Kidney glomerular epithelial cell (primary cell): Measurements from ENCODE around the gene SMYD5.
"Not testable (repeated sequence)": the region's sequence is repeated elsewhere in the genome, so short reads cannot be mapped to it uniquely, and the experiment has no call there.

Experiments used
- DNase-seq: peaks from one replicate; lab custom pipeline; 2025; lab: John Stamatoyannopoulos, UW

Gene SMYD5

DNA sequence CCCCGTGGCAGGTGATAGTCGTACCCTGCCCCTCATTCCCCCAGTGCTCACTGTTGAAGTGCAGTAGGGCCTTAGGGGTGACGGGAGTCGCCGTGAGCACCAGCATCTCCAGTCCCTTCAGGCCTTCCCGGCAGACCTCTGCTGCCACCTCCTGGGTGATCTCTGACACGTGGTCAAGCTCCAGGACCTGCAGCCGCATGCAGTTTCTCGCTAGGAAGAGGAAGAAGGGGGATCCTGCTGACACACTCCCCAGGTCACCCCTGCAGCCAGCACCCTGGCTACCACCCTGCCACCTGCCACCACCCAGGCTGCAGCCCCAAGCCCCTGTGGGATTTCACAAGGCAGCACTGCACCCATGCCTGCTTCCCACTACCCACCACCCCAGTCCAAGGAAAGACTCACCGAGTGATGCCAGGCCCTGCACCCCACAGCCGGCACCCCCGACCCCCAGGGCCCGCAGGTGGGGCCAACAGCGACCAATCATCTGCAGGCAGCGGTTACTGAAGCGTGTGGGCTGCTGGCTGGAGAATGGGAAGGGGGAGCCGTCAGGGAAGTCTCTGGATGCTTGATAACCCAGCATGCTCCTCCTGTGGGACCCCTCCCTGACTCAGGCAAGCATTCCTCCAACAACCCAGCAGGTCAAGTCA, 46.4 kb downstream of the SMYD5 start:
- DNase-seq, result peak; percentile 23

DNA sequence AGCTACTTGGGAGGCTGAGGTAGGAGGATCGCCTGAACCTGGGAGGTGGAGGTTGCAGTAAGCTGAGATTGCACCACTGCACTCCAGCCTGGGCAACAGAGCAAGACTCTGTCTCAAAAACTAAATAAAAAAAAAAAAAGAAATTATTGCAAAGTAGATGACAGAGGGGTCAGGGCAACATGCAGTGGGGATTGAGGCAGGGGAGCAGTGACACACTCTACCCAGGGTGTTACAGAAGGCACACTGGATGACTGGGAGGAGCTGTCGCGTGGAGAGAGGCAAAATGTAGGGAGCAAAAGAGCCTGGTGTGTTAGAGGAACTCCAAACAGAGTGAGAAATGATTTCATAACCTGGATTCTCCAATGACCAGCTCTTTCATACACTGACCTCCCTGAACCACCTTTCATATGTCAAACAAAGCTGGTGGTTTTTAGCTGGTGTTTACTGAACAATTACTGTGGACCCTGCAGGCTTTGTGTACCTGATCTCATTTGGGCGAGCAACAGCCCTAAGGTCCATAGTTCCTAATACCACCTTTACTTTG, 48.1 kb downstream of the SMYD5 start:
- no peak for DNase-seq

DNA sequence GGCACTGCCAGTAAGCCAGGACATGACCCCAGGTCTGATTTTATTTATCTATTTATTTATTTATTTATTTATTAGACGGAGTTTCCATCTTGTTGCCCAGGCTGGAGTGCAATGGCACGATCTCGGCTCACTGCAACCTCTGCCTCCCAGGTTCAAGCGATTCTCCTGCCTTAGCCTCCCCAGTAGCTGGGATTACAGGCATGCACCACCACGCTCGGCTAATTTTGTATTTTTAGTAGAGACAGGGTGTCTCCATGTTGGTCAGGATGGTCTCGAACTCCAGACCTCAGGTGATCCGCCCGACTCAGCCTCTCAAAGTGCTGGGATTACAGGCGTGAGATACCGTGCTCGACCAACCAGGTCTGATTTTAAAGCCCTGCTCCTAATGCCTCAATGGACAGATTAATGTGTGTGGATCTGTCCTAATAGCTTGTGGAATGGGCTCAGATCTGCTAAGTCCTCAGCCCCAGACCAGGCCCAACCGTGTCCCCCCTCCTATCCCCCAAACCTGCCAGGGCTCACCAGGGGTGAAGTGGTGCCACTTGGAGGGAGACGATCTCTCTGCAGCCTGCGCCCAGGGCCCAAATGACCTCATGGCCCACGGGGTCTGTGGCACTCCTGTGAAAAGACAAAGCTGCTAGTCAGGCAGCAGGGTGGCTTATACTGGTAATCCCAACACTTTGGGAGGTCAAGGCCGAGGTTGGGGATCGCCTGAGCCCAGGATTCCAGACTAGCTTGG, 48.8 kb downstream of the SMYD5 start:
- not testable (repeated sequence) for DNase-seq

DNA sequence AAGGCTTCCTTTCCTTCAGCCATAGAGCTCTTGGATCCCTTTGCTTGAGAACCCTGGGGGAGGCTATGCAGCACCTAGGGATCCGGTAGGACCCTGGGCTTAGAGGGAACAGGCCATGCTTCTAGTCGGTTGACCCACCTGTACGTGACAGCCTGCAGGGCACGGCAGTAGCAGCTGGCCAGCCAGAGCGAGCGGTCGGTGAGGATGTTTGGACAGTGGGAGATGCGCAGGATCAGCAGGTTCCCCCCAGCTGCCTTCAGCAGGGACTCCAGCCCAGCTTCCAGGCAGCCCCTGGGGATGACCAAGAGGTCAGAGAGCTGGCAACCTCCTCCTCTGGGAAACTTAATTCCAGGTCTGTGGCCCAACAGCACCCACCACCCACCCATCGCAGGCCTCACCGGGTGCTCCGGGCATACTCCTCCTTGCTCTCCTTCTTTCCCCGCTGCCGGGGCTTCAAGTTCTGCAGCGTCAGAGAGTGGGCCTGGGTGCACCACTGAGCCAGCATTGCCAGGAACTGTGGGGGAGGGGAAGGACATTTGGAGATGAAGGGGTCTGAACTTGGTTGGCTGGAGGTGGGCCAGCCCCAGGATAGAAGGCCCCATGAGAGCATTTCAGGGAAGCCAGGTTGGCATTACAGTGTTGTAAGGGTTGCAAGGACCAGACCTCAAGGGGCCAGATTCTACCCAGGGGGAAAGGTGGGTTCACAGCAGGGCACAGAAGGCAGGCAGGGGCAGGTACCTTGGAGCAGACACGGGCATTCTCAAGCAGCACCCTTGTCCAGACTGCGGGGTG, 49.7 kb downstream of the SMYD5 start:
- DNase-seq, result no peak

DNA sequence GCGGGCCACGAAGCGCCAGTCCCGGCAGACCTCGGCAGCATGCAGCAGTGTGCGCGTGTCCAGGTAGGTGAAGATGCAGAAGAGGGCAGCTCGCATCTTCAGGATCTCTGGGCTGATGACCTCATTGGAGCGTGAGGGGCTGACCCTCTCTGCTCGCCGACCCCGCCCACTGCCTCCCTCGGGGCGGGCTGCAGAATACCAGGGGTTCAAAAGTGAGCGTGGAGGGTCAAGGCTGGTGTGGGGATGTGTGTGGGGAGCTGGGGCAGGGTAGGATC, 50.2 kb downstream of the SMYD5 start:
- no peak for DNase-seq

DNA sequence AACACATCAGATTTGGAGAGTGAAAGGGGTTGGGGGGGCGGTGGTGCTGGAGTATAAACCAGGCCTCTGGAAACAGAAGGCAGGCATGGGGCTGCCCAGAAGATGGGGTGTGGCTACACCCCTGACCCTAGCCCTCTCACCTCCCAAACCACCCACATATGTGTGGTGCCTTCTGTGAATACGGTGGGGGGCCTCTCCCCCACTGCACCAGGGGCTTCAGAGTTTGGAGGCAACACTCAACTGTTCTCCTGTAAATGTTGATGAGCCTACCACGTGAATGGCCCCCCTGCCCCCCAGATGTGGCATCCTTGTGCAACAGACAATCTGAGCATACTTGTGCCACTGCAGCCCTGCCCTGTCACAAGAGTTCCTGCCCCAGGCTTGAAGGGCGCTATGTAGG, 50.7 kb downstream of the SMYD5 start:
- no peak for DNase-seq

DNA sequence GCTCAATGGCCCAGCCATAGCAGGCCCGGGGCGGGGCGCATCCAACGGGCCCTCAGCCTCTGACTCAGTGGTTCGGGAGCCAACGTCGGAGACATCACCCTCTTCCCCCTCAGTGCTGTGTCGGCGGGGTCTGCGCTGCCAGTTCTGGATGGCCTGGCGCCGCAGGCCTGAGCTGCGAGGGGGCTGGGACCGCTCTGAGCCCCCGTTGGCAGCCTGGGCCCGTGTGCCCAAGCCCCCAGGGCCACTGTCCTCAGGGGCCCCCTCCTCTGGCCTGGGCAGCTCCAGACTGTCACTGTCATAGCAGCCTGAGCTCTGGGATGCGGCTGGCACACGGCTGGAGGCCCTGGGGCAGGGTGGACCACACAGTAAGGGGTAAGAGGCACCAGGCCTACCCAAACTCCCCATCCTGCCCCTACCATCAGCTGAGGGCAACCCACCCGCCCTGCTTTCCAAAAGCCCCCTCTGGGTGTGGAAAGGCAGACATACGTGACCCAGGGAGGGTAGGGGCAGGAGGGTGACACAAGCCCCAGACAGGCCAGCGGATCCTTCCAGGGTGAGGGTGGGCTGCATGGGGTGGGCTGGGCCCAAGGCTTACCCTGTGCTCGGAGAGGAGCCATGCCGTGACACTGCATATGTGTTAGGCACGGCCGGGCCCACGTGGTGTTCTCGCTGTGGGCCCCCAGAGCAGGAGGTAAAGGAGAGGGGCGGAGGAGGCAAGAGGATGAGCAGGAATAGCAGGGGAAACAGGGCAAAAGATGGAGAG, 51.4 kb downstream of the SMYD5 start:
- DNase-seq, result no peak

DNA sequence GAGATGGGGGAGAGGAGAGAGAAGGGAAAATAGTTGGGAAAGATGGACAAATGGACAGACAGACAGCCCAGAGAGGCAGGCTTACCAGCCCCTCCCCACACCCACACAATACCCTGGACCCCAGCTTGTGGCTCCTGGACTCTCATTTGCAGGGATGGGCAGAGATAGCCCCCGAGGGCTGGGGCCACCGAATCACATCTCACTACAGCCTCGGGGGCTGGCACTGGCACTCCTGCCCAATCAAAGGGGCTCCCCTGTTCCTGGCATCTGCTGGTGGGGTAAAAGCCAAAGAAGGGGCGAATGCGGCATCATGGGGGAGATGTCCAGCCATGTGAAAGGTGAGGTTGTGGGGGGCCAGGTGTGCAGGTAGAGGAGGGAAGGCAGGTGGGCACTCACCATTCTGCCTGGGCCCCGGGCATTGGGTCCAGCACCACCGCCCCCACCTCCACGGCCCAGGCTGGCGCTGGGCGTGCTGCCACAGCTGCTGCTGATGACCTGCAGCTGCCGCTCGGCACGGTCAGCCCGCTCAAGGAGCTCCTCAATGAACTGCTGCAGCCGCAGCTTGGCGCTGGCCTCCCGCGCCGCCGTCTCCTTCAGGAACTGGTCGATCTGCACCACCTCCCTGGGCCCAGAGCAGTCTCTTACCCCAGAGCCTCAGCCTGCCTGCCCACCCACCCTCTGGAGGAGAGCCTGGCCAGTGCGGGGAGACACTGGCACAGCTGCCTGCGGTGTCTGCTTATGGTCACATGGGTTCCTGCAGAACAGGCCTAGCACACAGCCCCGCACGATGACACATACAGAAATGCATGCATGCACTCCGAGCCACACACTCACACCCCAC, 52.2 kb downstream of the SMYD5 start:
- DNase-seq, result no peak

DNA sequence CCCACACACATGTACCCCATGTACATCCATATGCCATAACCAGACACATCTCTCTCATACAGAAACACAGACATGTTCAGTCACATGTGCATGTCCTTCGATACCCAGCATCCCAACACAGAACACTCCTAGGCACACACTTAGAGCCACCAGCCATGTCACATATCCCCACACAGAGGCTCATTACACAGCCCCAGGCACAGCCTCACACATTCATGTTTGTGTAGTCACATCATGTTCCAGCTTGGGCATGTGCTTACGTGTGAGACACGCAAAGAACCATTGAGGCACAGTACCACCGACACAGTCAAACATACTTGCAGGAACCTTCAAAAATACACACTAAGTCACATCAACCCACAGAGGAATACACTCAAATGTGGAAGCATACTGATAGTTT, 53.0 kb downstream of the SMYD5 start:
- DNase-seq, result no peak

DNA sequence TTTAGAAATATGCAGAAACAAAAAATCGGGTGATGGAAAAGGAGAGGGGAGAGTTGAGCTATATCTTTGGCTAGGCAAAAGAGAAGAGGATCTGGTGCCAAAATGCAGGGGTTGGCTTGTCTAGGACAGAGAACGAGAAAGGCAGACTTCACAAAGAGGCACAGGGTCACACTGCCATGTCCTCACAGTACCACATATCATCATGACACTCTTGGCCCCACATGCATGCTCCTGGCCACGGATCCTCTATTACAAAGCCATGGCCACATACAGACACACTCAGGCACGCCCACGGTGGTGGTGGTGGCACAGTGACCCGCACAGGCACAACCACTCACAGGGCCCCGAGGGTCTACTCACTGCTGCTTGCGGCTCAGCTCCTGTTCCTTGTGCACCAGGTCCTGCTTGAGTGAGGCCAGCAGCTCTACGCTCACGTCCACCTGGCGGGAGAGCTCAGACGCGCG, 54.4 kb downstream of the SMYD5 start:
- DNase-seq, result no peak

DNA sequence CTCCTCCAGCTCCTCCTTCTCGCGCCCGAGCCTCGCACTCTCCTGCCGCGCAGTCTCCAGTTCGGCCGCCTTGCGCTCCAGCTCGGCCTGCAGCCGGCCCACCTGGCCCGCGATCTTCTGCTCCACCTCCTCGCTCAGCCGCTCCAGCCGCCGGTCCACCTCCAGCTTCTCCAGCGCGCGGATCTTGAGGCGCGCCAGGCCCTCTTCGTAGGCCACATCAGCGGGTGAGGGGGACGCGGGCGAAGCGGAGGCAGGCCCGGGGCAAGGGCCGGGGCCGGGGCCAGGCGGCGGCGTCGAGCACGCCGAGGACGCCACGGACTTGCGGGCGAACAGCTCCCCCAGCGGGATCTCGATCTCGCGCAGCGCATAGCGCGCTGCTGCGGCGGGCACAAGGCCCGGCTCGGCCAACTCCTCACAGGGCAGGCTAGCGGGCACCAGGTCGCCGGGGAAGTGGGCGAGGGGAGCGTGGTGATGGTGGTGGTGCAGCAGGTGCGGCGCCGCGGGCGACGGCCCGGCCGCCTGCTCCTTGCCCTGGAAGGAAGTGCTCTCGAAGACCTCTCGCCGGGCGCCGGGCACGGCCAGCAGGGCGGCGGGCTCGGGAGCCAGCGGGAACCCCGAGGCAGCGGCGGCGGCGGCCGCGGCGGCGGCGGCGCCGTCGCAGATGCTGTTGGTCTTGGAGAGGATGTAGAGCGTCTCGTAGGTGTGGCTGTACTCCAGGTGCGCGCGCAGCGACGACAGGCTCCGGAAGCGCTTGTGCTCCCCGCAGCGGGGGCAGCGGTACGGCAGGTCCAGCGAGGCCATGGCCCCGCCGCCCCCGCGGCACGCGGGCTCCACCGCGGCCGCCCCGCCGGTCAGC, 55.0 kb downstream of the SMYD5 start:
- no peak for DNase-seq

DNA sequence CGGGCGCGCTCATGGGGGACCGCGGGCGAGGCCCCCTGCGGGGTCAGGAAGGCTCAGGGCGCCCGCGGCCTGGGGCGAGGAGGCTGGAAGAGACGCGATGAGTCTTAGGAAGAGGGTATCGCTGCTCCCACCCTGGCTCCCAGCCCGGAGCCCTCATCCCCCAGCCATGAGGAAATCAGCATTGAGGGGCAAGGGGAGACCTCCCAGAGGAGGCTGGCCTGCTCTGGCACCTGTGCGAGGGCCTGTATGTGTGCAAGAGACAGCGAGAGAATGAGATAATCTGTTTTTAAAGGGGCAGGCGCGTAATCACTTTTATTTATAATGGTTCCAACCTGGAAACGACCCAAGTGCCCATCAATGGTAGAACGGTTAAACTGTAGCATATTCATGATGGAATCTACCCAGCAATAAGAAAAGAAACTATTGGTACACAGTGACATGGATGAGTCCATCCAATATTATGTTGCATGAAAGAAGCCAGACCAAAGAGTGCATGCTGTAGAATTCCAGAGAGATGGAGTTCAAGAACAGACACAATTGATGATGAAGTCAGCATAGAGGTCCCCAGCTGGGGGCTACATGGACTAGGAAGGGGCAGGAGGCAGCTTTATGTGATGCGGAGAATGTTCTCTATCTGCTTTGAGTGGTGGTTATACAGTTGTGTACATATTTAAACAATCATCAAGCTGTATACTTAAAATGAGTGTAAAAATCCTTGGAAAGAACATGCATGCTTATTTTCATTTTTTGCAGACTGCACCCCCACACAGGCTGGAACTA, 55.8 kb downstream of the SMYD5 start:
- no peak for DNase-seq

DNA sequence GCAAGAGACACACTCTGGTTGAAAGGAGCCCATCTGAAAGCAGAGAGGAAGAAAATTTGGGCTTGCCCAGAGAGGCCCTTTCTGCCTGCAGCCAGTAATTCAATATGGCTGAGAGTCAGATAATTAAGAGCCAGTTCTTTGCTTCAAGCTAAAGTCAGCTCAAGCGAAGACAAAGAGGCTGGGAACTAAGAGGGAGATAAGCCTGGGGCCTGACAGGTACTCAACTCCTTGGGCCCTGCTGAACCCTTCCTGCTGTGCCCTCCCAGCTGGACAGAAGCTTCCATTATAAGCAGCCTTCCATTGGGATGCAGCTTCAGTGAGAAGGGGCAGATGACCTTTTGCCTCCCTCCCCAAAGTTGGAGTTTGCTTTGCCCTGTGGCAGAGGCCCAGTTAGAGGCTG, 58.2 kb downstream of the SMYD5 start:
- no peak for DNase-seq
